HG02798 (cell line): ENCODE data around the gene HEPACAM.
"Not testable (repeated sequence)": the region's sequence is repeated elsewhere in the genome, so short reads cannot be mapped to it uniquely, and the experiment has no call there.

Source experiments
- ATAC-seq: cut with Tn5 transposase; IDR thresholded peaks from one replicate; pipeline ENCODE4 v1.9.1; 2021; ENCODE audit warnings: mild to moderate bottlenecking; ENCODE audit not compliant: unreplicated experiment, poor library complexity

HEPACAM gene, protein sequence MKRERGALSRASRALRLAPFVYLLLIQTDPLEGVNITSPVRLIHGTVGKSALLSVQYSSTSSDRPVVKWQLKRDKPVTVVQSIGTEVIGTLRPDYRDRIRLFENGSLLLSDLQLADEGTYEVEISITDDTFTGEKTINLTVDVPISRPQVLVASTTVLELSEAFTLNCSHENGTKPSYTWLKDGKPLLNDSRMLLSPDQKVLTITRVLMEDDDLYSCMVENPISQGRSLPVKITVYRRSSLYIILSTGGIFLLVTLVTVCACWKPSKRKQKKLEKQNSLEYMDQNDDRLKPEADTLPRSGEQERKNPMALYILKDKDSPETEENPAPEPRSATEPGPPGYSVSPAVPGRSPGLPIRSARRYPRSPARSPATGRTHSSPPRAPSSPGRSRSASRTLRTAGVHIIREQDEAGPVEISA

DNA sequence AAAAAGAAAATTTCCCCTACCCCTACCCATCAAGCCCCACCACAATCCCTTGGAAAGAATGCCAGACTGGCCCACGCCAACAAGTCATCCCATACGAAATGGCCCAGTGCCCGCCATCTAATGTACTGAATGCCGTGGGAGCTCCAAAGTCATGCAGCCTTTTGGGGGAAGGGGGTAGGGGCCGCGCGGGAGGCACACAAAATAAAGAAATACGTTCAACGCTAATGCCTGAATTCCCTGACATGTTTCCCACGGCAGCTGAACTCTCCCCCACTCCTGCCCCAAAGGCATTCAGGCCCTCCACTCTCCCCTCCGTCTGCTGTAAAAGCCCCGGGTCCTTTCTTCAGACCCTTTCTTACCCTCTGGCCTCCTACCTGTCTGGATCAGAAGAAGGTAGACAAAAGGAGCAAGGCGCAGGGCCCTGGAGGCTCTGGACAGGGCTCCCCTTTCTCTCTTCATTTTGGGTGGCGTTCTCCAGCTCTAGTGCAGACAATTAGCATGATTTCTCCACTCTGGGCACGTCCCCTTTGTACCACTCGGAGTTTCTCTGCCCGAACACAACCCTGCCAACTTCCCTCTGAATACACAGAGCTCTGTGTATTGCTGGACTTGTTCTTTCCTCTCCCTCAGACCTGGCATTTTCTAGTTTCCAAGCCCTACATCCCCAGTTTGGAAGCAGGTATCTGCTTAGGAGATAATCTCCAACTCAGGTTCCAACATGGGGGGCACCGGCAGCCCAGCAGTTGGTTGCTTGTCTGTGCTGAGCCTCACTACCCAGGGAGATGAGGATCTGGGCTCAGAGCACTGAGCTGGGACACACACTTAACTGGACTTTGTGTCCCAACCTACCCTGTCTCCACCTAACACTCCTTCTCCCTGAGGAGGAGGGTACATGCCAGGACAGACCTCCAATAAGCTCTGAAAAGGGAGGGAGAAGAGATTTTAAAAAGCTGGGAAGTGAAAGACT is at the start of gene HEPACAM:
Gene HEPACAM, minus strand, starts transcription at position 500 of the 967 bp plus-strand sequence. Its CDS starts 41 bp downstream, at position 459.
- ATAC-seq: no peak

DNA sequence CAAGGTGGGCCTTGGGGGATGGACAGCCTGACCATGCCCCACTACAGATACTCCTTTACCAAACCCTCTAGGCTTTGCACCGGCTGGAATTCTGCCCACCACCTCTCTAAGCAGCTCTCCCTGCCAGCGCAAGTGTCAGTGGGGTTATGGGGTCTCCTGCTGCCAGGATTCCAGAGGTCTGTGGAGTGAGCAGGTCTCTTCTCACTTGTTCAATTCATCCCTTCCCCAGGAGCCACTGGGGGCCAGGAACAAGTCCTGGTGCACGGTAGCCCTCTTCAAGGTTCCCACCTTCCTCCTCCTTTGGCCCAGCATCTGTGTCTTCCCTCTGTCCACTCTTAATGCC is 48.6 kb upstream of the HEPACAM start:
- no peak for ATAC-seq

DNA sequence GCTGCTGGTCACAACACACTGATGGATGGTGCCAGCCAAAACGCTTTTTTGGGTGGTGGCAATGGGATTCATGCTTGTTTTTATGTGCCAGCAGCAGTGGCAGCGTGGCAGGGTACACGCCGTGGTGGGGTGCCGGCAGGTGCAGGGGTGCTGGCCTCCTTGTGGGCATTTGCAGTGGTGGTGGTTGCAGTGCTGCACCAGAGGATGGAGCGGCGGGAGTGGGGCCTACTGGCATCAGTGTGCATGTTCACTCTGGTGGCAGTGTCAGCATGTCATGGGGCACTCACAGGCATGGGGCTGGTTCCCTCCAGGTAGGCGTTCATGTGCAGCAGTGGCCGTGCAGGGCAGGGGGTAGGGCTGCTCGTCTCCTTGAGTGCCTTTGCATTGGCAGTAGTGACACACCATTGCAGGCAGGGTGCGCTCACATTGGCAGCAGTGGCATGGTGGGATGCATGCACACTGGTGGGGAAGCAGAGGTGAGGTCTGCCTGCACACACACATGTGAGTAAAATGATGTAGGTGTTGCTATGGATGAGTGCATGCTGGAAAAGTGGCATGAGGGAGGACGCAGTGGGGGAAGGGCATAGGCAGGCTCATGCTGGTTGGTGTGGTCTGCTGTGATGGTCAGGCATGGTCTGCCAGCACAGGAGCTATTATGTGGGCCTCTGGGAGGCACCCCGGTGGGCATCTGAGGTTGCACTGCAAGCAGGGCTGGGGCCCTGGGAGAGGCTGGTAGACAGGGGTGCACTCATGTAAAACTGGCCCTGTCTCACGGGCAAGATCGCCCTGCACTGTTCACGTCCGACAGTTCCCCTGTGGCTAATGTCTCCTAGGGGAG is 48.0 kb upstream of the HEPACAM start:
- ATAC-seq: no peak

DNA sequence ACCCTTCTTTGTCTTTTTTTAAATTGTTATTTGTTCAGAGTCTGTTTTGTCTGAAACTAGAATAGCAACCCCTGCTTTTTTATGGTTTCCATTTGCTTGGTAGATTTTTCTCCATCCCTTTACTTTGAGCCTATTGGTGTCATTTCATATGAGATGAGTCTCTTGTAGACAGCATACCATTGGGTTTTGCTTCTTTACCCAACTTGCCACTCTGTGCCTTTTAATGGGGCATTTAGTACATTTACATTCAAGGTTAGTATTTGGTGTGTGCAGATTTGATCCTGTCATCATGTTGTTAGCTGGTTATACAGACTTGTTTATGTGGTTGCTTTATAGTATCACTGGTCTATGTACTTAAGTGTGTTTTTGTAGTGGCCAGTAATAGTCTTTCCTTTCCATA is 46.2 kb upstream of the HEPACAM start:
- no peak for ATAC-seq

DNA sequence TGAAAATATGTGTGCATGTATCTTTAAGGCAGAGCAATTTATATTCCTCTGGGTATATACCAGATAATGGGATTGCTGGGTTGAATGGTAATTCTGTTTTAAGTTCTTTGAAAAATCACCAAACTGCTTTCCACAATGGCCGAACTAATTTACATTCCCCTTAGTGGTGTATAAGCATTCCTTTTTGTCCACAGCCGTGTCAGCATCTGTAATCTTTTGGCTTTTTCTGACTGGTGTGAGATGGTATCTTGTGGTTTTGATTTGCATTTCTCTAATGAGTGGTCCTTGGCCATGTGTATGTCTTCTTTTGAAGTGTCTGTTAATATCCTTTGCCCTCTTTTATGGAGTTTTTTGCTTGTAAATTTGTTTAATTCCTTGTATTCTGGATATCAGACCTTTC is 42.5 kb upstream of the HEPACAM start:
- no peak for ATAC-seq

DNA sequence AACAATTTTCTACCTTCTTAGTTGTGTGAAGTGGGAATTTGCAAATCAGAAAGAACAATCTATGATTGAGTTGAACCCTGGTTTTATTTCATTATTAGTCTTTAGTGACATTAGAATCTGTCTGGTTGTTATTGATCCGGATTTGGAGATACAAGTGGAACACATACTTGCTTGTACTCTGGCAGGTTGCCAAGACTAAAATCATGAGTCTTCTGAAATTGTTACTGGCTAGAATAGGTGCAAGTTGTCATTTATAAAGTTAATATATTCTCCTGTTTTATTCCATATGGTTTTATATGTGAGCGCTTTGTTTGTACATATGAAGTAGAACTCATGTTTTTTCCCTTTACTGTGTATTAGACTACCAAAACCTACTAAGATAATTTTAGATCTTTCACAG is 41.2 kb upstream of the HEPACAM start:
- ATAC-seq: no peak

DNA sequence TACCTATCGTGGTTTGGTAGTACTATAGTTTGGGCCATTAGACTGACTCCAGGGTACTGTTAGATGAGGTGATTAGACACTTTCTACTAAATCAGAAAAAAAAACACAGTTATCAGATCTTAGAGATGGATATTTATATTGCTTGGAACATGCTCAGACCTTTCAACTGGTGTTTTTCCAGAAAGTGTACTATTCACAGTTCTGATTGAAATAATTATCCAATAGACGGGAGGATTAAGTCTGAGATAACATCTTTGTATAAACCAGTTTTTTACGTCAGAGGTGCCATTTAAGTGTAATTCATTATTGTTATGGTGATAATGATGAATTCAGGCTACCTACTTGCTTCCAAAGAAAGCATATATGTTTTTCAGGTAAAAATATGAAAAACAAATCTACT is 40.7 kb upstream of the HEPACAM start:
- ATAC-seq: no peak

DNA sequence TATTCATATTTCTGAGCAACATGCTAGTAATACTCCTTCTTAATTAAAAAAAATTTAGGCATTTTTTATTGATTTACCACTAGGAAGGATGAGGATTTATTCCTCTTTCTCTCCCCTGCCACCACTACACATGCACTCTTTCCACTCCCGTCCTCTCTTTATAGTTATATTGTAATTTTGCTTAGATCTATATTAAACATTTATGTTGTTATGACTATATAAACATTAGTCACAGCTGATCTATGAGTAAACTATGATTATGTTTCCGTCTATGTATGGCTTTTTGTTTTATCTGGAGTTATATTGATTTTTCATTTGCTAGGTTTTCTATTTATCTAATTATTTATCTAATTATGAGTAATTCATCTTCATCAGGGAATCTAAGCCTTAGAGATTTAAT is 36.0 kb upstream of the HEPACAM start:
- no peak for ATAC-seq

DNA sequence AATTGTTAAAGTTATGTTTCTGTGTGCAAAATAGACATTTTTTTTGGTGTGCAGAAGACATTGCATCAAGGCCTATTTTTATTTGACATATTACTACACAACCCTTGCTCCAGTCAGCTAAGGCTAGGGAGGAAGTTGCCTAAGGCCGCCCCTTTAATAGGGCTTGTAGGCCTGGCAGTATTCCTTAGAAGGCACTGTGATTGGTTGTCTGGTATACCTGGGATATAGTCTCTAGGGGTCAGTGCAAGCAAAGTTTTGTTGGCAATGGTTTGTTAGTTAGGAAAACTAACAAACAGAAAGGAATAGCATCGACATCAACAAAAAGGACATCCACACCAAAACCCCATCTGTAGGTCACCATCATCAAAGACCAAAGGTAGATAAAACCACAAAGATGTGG is 35.1 kb upstream of the HEPACAM start:
- ATAC-seq: peak; percentile 53

DNA sequence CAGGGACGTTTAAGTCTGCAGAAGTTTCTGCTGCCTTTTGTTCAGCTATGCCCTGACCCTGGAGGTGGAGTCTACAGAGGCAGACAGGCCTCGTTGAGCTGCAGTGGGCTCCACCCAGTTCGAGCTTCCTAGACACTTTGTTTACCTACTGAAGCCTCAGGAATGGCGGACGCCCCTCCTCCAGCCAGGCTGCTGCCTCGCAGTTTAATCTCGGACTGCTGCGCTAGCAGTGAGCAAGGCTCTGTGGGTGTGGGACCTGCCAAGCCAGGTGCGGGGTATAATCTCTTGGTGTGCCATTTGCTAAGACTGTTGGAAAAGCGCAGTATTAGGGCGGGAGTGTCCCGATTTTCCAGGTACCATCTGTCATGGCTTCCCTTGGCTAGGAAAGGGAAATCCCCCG is 32.4 kb upstream of the HEPACAM start:
- not testable (repeated sequence) for ATAC-seq

DNA sequence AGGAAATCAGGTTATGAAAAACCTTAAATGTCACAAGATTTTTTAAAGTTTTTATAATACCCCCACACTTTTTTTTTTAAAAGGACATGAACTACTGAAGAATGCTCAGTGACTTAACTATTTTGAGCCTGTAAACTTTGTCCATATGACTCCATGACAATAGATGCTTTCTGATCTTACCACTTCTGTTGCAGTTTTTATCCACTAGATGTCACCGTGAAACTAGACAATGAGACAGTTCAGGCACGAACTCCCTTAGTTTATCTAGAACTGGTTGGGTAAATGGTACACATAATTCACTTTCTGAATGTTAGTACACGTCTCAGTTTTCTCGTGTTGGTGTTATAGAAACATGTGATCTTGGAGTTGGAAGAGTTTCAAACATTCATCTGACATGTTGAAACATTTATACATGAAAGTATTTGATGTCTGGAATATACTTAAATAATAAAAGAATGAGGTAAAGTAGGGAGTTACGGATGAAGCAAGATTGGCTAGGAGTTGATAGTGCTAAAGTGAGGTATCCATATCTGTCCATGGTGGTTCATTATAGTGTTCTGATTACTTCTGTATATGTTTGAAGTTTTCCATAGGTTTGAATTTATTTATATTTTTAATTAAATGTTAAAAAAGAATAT is 26.2 kb upstream of the HEPACAM start:
- peak; percentile 89 for ATAC-seq

DNA sequence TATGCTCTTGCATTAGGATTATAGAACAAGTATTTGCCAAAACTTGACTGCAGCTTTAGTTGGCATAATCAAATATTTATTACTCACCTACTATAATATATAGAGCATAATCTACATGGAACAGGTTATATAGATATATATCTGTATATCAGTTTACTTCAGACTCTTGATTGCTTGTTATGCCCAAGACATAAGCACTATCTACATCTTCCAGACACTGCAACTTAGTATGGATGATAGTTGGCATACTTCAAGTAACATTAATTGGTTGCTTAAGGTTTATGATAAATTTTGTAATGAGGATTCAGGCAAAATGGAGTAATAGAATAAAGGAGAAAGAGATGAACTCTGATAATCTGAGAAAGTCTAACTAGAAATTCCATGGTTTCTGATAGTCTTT is 19.2 kb upstream of the HEPACAM start:
- ATAC-seq: no peak

DNA sequence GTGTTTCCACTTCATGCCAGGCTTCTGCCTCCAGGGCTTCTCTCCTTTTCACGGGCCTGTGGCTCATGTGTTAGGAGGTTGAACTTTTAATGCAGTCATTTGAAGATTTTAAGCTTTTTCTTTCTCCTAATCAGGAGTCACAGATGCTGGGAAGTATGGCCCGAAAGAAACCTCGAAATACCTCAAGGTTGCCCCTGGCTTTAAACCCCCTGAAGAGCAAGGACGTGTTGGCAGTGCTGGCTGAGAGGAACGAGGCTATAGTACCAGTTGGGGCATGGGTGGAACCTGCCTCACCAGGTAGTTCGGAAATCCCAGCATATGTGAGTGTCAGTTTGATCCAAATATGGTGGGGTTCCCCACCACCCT is 18.7 kb upstream of the HEPACAM start:
- no peak for ATAC-seq

DNA sequence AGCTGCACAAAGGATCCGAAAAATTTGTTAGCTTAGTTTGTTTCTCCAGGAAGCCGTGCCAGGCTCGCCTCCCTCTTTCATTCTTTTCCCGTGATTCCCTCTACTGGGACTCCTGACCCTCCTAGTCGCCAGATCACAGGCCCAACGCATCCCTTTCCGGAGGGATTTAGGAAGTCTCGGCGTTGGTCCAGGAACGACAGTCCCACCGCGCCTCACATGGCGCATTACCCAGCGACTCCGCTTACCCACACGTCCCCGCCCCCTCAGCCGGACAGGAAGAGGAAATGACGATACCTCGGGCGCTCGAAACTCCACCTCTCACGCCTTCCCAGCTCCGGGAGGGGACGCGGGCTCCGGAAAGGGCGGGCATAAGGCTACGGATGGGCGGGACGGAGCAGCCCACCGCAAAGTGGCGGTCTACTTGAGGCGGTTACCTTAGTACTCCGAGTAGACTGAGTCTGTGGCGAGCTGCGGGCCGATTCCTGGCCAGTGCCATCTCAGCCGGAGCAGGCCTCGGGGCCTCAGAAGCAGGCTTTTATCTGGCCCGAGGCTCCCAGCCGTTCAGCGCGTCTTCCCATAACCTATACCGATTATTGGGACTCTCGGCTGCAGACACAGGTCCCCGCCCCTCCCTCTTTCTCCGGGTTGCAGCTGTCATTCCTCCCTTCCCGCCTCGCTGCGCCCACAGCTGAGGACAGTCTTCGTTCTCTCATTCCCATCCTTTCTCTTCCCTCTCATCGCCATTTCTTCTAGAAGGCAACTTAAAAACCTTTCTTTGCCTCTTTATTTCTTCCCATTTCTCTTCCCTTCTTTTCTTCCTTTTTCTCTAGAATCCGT is 18.1 kb upstream of the HEPACAM start, which contains the start of gene CCDC15:
Gene CCDC15, plus strand, starts transcription at position 450 of the 837 bp plus-strand sequence. CDS start 531 bp downstream, outside the sequence.
- peak; percentile 100 for ATAC-seq

DNA sequence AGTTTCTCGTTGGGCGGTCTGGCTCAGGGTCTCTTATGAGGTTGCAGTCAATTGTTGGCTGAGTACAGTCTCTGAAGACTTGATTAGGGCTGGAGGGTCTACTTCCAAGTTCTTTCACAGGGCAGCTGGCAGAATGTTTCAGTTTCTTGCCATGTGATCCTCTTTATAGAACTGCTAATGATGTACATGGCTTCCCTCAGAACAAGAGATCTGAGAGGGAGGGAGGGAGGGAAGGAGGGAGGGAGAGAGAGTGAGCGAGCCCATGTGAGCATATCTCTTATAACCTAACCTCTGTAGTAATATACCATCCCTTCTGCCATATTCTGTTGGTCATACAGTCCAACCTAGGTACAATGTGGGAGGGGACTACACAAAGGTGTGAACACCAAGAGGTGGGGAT is 15.5 kb upstream of the HEPACAM start:
- ATAC-seq: no peak

DNA sequence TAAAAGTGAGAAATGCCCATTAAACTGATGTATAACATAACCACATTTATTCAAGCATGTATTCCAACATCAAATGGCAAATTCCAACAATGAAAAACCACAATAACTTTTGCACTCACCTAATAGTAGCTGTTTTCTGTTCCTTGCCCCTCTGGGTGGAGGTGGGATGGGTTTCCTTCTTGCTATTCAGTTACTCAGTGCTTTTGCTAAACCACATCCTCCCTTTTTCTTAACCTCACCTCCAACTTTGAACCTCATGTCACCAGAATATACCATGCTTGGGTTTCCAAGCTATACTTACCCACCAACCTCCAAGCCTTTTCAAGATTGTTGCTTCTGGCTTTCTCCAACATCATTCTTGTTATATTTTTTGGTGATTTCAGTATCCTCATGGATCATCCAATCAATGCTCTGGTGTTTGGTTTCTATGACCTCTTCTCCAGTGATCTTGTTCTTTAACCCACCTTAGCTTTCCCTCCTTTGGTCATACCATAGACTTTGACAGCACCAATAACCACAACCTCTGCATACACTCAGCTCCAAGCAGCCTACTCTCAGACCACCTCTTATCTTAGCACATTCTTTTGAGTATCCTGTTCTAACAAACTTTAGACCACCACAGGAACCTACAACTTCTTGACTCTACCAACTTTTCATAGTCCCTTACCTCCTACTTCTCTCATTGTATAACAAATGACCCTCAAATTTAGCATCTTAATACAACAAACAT is 14.9 kb upstream of the HEPACAM start:
- ATAC-seq: no peak

DNA sequence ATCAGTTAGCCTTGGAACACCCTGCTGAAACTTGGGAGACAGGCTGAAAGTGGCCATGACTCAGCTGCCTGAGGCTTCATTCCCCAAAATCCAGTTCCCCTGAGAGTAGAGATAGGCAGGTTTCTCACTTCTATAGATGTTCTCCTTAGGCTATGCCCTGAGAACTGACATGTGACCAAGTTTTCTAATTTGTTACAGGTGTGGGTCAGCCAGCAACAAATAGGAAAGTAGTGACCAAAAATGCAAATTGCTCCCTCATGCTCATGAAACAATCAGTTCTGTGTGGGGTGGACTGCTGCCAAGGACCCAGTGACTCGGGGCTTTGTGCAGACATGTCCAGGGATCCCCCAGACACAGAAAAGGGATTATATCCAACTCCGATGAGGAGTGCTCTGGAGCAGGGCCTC is 10.9 kb upstream of the HEPACAM start:
- ATAC-seq: no peak

DNA sequence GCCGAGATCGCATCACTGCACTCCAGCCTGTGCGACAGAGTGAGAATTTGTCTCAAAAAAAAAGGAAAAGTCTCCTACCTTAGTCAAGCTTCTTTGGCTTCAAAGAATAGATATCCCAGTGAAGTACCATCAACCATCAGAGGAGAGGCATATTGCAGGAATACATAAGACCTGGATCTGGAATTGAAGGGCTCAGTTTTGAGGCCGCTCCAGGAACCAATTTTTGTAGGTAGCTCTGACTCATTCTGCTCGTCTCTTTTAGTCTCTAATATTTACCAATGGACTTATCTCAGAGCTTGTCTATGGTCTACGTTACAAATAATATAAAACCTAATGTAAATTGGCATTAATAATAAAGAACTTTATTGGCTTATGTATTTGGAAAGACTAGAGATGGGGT is 10.0 kb upstream of the HEPACAM start:
- ATAC-seq: no peak
